Measurements from ENCODE around the gene CASZ1. TPM values are rescaled to one million over a fixed set of nuclear protein-coding genes. Genes with fewer than 3 reads are reported as not detected.

The CASZ1 gene
- total RNA-seq, 1 donor from 2014 or later = 18.3 TPM

- H3K27me3 Mint-ChIP-seq (ENCODE audit: unreplicated experiment) = peaks cover 10% of the 10 kb centered on the region
- H3K4me1 Mint-ChIP-seq (ENCODE audit: low read depth, unreplicated experiment) = peaks cover 11% of the 10 kb centered on the region
- H3K36me3 Mint-ChIP-seq (ENCODE audit: unreplicated experiment) = no peaks in the 10 kb centered on the region
- H3K4me3 Mint-ChIP-seq (ENCODE audit: unreplicated experiment) = no peak overlapping the region
- no peak for DNase-seq
- TF ChIP-seq CTCF (IDR thresholded peaks at IDR 0.05; ENCODE audit: partially characterized antibody, unreplicated experiment) = no peak
- no peak overlapping the region for H3K27ac Mint-ChIP-seq (ENCODE audit: unreplicated experiment)
- peaks cover 4% of the 10 kb centered on the region for H3K9me3 Mint-ChIP-seq (ENCODE audit: unreplicated experiment)
Measured at GRCh38 chr1:10829067-10829818, 32.8 kb upstream of the CASZ1 start.

- DNase-seq = no peak
- TF ChIP-seq CTCF (IDR thresholded peaks at IDR 0.05; ENCODE audit: partially characterized antibody, unreplicated experiment) = no peak
- Mint-ChIP-seq H3K27me3 (ENCODE audit: unreplicated experiment) (peaks cover 7% of the 10 kb centered on the region), H3K36me3 (ENCODE audit: unreplicated experiment) (no peaks in the 10 kb centered on the region), H3K27ac (ENCODE audit: unreplicated experiment) (no peak overlapping the region), H3K9me3 (ENCODE audit: unreplicated experiment) (peaks cover 6% of the 10 kb centered on the region), H3K4me1 (ENCODE audit: low read depth, unreplicated experiment) (peaks cover 8% of the 10 kb centered on the region), H3K4me3 (ENCODE audit: unreplicated experiment) (no peak overlapping the region)
Measured at GRCh38 chr1:10827377-10828333, 31.2 kb upstream of the CASZ1 start.

GRCh38 chr1:10825592-10825991, 29.1 kb upstream of the CASZ1 start:
- Mint-ChIP-seq H3K27me3 (ENCODE audit: unreplicated experiment) (peaks cover 11% of the 10 kb centered on the region), H3K4me3 (ENCODE audit: unreplicated experiment) (no peak overlapping the region), H3K9me3 (ENCODE audit: unreplicated experiment) (peaks cover 1% of the 10 kb centered on the region), H3K36me3 (ENCODE audit: unreplicated experiment) (no peaks in the 10 kb centered on the region), H3K4me1 (ENCODE audit: low read depth, unreplicated experiment) (peaks cover 8% of the 10 kb centered on the region), H3K27ac (ENCODE audit: unreplicated experiment) (no peak overlapping the region)
- no peak for DNase-seq
- no peak for TF ChIP-seq CTCF (IDR thresholded peaks at IDR 0.05; ENCODE audit: partially characterized antibody, unreplicated experiment)

GRCh38 chr1:10824821-10825540, 28.5 kb upstream of the CASZ1 start:
- Mint-ChIP-seq H3K9me3 (ENCODE audit: unreplicated experiment) (peaks cover 1% of the 10 kb centered on the region), H3K27ac (ENCODE audit: unreplicated experiment) (no peak overlapping the region), H3K27me3 (ENCODE audit: unreplicated experiment) (peaks cover 11% of the 10 kb centered on the region), H3K36me3 (ENCODE audit: unreplicated experiment) (no peaks in the 10 kb centered on the region), H3K4me3 (ENCODE audit: unreplicated experiment) (no peak overlapping the region), H3K4me1 (ENCODE audit: low read depth, unreplicated experiment) (peaks cover 8% of the 10 kb centered on the region)
- TF ChIP-seq CTCF (IDR thresholded peaks at IDR 0.05; ENCODE audit: partially characterized antibody, unreplicated experiment) = no peak
- no peak for DNase-seq
